K562 (cell line): ENCODE data around the gene AGRP. TPM values are rescaled to one million over a fixed set of nuclear protein-coding genes. Genes with fewer than 3 reads are reported as not detected.

Source experiments
- ATAC-seq: fragments of 200-7000 bp; cut with Tn5 transposase; 3 replicates; pipeline ENCODE4 v1.9.1; 2020; ENCODE audit warnings: moderate library complexity
- Bru-seq: library from RNA; stranded (reverse); fragments of 400-500 nt; gene quantifications from one replicate; lab custom pipeline; 2021; lab: Mats Ljungman, UMichigan
- BruChase-seq, 2 experiments: library from RNA; stranded (reverse); fragments of 400-500 nt; gene quantifications; one replicate each; lab custom pipeline; 2021; lab: Mats Ljungman, UMichigan
- BruUV-seq: library from RNA; stranded (reverse); fragments of 400-500 nt; replicated peaks from 2 replicates; lab custom pipeline; 2021; lab: Mats Ljungman, UMichigan
- CTCF ChIA-PET: fragments of 300-600 bp; formaldehyde crosslinking; extraction: SDS; loops from one replicate; lab custom pipeline; 2021; ENCODE audit warnings: low intra/inter-chr PET ratio; lab: Yijun Ruan, JAX
- POLR2A ChIA-PET: fragments of 300-600, 350-650 bp; sonication (Branson Sonifier 250); formaldehyde crosslinking; extraction: SDS; loops from one replicate; lab custom pipeline; 2021; ENCODE audit warnings: antibody characterized with exemption, inconsistent platforms; lab: Yijun Ruan, JAX
- DNase-seq, 4 experiments: peaks; one replicate each; pipeline versions ENCODE4 v3.0.0 to v3.0.0-alpha.2; 2011 to 2018; ENCODE audit warnings: low spot score in 3 of 4, mixed read lengths in 3 of 4; ENCODE audit errors: extremely low read depth in 1 of 4
- FAIRE-seq: peaks from 2 replicates; lab custom pipeline; 2011; peaks lifted over from hg19 to GRCh38; lab: Jason Lieb, UNC
- H2AFZ ChIP-seq: 2 replicates; pipeline ENCODE4 v1.6.0; 2011; ENCODE audit warnings: low read depth, low read length, control low read depth, inconsistent platforms
- H3K27ac ChIP-seq: fragments of 200-600 bp; 3 replicates; pipeline ENCODE4 v1.8.0; 2011; ENCODE audit warnings: low read depth, mild to moderate bottlenecking, control low read depth, inconsistent platforms, low read length, moderate library complexity, mixed read lengths; ENCODE audit errors: extremely low read depth
- H3K27me3 ChIP-seq, 2 experiments: fragments of 300-600 bp in 1 of 2; 2 replicates in 1 of 2; 3 replicates in 1 of 2; pipeline versions ENCODE4 v1.6.0 to v1.8.0; 2011; ENCODE audit warnings: inconsistent platforms in 2 of 2, low read length in 2 of 2, mild to moderate bottlenecking in 1 of 2, mixed read lengths in 1 of 2, moderate library complexity in 1 of 2; ENCODE audit not compliant: control insufficient read depth in 2 of 2, insufficient read depth in 2 of 2
- H3K36me3 ChIP-seq: fragments of 300-600 bp; 3 replicates; pipeline ENCODE4 v1.8.0; 2011; ENCODE audit warnings: mild to moderate bottlenecking, low read length, inconsistent platforms; ENCODE audit not compliant: control insufficient read depth, insufficient read depth
- H3K4me1 ChIP-seq, 2 experiments: fragments of 200-600 bp in 1 of 2; replicated peaks in 1 of 2; 2 replicates in 1 of 2; 3 replicates in 1 of 2; pipeline versions ENCODE4 v1.5.1 to v1.8.0; 2011; ENCODE audit warnings: inconsistent platforms in 2 of 2, low read length in 2 of 2, mild to moderate bottlenecking in 1 of 2, mixed read lengths in 1 of 2, moderate library complexity in 1 of 2; ENCODE audit not compliant: control insufficient read depth in 2 of 2, insufficient read depth in 2 of 2
- H3K4me2 ChIP-seq: 2 replicates; pipeline ENCODE4 v1.6.1; 2011; ENCODE audit warnings: low read length, control low read depth, inconsistent platforms, mixed read lengths; ENCODE audit not compliant: insufficient read depth
- H3K4me3 ChIP-seq: fragments of 200-600 bp; sonication (generic), shearing (Covaris generic); 2 replicates; pipeline ENCODE4 v1.5.1; 2016; ENCODE audit warnings: control low read depth, inconsistent platforms
- H3K79me2 ChIP-seq: fragments of 200-600 bp; 3 replicates; pipeline ENCODE4 v1.8.0; 2011; ENCODE audit warnings: low read length, inconsistent platforms; ENCODE audit not compliant: control insufficient read depth, insufficient read depth
- H3K9ac ChIP-seq, 2 experiments: 2 replicates each; pipeline versions ENCODE4 v1.6.0 to v1.6.1; 2011; ENCODE audit warnings: low read depth in 2 of 2, low read length in 2 of 2, control low read depth in 1 of 2, inconsistent platforms in 1 of 2, mild to moderate bottlenecking in 1 of 2, mixed read lengths in 1 of 2; ENCODE audit not compliant: insufficient read depth in 1 of 2
- H3K9me1 ChIP-seq: one replicate; pipeline ENCODE4 v1.6.0; 2011; ENCODE audit warnings: inconsistent platforms, mild to moderate bottlenecking, low read length, moderate library complexity; ENCODE audit not compliant: control insufficient read depth, insufficient read depth
- H3K9me3 ChIP-seq: replicated peaks from 2 replicates; pipeline ENCODE4 v1.5.1; 2011; ENCODE audit warnings: low read depth, low read length, inconsistent platforms; ENCODE audit not compliant: control insufficient read depth, insufficient read depth
- H4K20me1 ChIP-seq: replicated peaks from 2 replicates; pipeline ENCODE4 v1.6.1; 2011; ENCODE audit warnings: low read length, inconsistent platforms, mixed read lengths; ENCODE audit not compliant: control insufficient read depth, insufficient read depth
- CGGBP1 ChIP-seq: fragments of 250-450 bp; sonication (Bioruptor Pico); IDR thresholded peaks from 2 replicates; pipeline ENCODE4 v1.9.0; 2021; ENCODE audit warnings: mild to moderate bottlenecking
- STAT6 ChIP-seq: sonication (generic); formaldehyde crosslinking; IDR thresholded peaks from 2 replicates; pipeline ENCODE4 v1.8.1; 2023; ENCODE audit warnings: mild to moderate bottlenecking, missing genetic modification reagents
- ZC3H4 ChIP-seq: sonication (generic); formaldehyde crosslinking; IDR thresholded peaks from 2 replicates; pipeline ENCODE4 v1.9.0; 2021; ENCODE audit warnings: missing genetic modification reagents, borderline replicate concordance
- ZFX ChIP-seq: sonication (generic); formaldehyde crosslinking; IDR thresholded peaks from 2 replicates; pipeline ENCODE4 v1.8.0; 2022; ENCODE audit warnings: mild to moderate bottlenecking, missing genetic modification reagents, moderate library complexity
- WGBS: fragments of 100-300 bp; shearing (Covaris generic); methylation state at CpG from one replicate; pipeline ENCODE4 v1.1.6; 2016; ENCODE audit warnings: low coverage, mixed read lengths; ENCODE audit not compliant: insufficient coverage; ENCODE audit errors: missing lambda C conversion rate; 5-methylcytosine and 5-hydroxymethylcytosine counted together
- in situ Hi-C: fragments of 300-500 bp; cut with MboI; formaldehyde crosslinking; loops from 4 replicates; pipeline ENCODE4 v1.15.0; 2018; ENCODE audit warnings: inconsistent platforms, mixed read lengths
- intact Hi-C: fragments of 100-400 bp; cut with micrococcal nuclease; formaldehyde crosslinking; loops from 2 replicates; pipeline ENCODE4 v1.14.2; 2022
- long read RNA-seq, 3 experiments: library from polyadenylated mRNA in 2 of 3; library from RNA in 1 of 3; unstranded in 2 of 3; stranded (forward) in 1 of 3; transcript quantifications; one replicate each; pipeline ENCODE4 v2.0.0, GENCODE V29; 2019 to 2022
- polyA minus RNA-seq, 3 experiments: library from RNA; depleted of rRNA, polyadenylated mRNA; stranded (reverse); fragments of >200 nt; gene quantifications; 2 replicates each; pipeline ENCODE4 v1.2.3, GENCODE V29; 2011
- polyA plus RNA-seq, 8 experiments: library from polyadenylated mRNA; depleted of rRNA in 4 of 8; stranded (reverse) in 5 of 8; unstranded in 3 of 8; fragments of >200 nt; fragmentation: Nextera tagmentation in 2 of 8; fragmentation: Illumina TruSeq in 1 of 8; extraction: Ambion mirVana in 2 of 8; extraction: Trizol in 1 of 8; gene quantifications; 2 replicates each; pipeline versions ENCODE4 v1.2.1 to v1.2.3, GENCODE V29; 2011 to 2014; ENCODE audit warnings: inconsistent platforms in 1 of 8, missing spikeins in 1 of 8
- total RNA-seq, 7 experiments: library from RNA; depleted of rRNA in 6 of 7; stranded (reverse); fragments of >200 nt in 6 of 7; fragmentation: Illumina TruSeq in 2 of 7; extraction: Trizol in 2 of 7; gene quantifications; 2 replicates each; pipeline versions ENCODE4 v1.2.1 to v1.2.3, GENCODE V29; 2011 to 2021; ENCODE audit warnings: low replicate concordance in 1 of 7

The AGRP gene, protein sequence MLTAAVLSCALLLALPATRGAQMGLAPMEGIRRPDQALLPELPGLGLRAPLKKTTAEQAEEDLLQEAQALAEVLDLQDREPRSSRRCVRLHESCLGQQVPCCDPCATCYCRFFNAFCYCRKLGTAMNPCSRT
- not detected in 2 replicates for total RNA-seq (2011; cell fraction: chromatin; rRNA removed; ENCODE audit: low replicate concordance)
- not detected in 2 replicates for total RNA-seq (2011; cell fraction: nucleolus; rRNA removed)
- total RNA-seq (2011; cell fraction: nucleoplasm; rRNA removed): not detected in 2 replicates
- not detected in 2 replicates for total RNA-seq (2014; rRNA removed)
- total RNA-seq (2014; rRNA removed; fragmentation: Illumina TruSeq; extraction: Trizol): not detected in 2 replicates
- not detected in 2 replicates for total RNA-seq (2015; rRNA removed; fragmentation: Illumina TruSeq; extraction: Trizol)
- total RNA-seq (2021): not detected in 2 replicates
- polyA plus RNA-seq (2011; rRNA removed): not detected in 2 replicates
- not detected in 2 replicates for polyA plus RNA-seq (2011; cell fraction: cytosol; rRNA removed)
- not detected in 2 replicates for polyA plus RNA-seq (2011; cell fraction: nucleus; rRNA removed)
- not detected in 2 replicates for polyA plus RNA-seq (2012)
- not detected in 2 replicates for polyA plus RNA-seq (2014; fragmentation: Illumina TruSeq; extraction: Trizol)
- not detected for polyA plus RNA-seq (2014; fragmentation: Nextera tagmentation; extraction: Ambion mirVana)
- polyA plus RNA-seq (2014; rRNA removed): not detected in 2 replicates
- polyA minus RNA-seq (2011; rRNA and poly(A)+ RNA removed): not detected in 2 replicates
- not detected in 2 replicates for polyA minus RNA-seq (2011; cell fraction: cytosol; rRNA and poly(A)+ RNA removed)
- polyA minus RNA-seq (2011; cell fraction: nucleus; rRNA and poly(A)+ RNA removed): not detected in 2 replicates
- Bru-seq, nascent RNA: not detected
- BruChase-seq, experiment 1, labeled RNA remaining after a 2-hour chase: not detected
- BruChase-seq, experiment 2, labeled RNA remaining after a 6-hour chase: not detected
- long read RNA-seq, experiment 1: 0 reads
- long read RNA-seq, experiment 2: 0 reads
- long read RNA-seq, experiment 3: 0 reads

DNA sequence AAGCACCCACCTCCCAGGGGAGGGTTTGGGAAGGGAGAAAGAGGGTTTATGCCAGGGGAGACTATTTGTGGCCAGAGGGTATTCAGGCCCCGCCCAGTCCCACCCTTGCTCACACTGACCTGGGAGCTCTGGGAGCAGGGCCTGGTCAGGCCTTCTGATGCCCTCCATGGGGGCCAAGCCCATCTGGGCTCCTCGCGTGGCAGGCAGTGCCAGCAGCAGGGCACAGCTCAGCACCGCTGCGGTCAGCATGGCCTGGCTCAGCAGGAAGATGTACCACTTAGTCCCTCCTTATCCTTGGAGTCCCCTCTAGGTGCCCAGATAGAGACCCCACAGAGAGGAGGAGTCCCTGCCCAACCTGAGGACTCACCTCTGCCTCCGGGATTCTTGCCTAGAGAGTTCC is at the start of gene AGRP:
AGRP (minus strand) TSS at position 398 of the 400 bp plus-strand sequence; CDS start at position 249, 149 bp downstream.
- TF ChIP-seq CGGBP1 (CRISPR knock-in tag): no peak
- 0 out of 2 replicates have a peak, but pooled peaks have one; percentile 18 for TF ChIP-seq ZFX (CRISPR knock-in tag)
- TF ChIP-seq STAT6 (CRISPR knock-in tag): no peak
- 0 out of 2 replicates have a peak, but pooled peaks have one; percentile 37 for TF ChIP-seq ZC3H4 (CRISPR knock-in tag)
- TF ChIP-seq, all 486 proteins: peak for 2
- 98% methylated on average over 6 of the region's 6 CpGs for WGBS
- no TSS peak for BruUV-seq
- Histone ChIP-seq H3K9me1 (no peaks in the 10 kb centered on the region), H3K4me3 (no peak within 1 kb of the TSS), H3K9ac (peak within 1 kb of the TSS; percentile 89 to 91; a peak in 3 of 4 replicates), H4K20me1 (no peaks in the 10 kb centered on the region), H3K9me3 (no peaks in the 10 kb centered on the region), H3K79me2 (peaks cover 40% of the 10 kb centered on the region), H3K36me3 (peaks cover 7% of the 10 kb centered on the region; the same call in 2 of the 3 replicates), H3K4me2 (peak within 1 kb of the TSS; percentile 99), H3K27me3 (no peaks in the 10 kb centered on the region), H2AFZ (peak within 1 kb of the TSS; percentile 95), H3K27ac (no peak within 1 kb of the TSS; the same call in 2 of the 3 replicates), H3K4me1 (peaks cover 22 to 31% of the 10 kb centered on the region in 2 experiments)
- intact Hi-C loops: no loop called here
- ChIA-PET POLR2A (interaction anchor here (1.0 kb wide), 1 partner anchor 33 kb away, joined by 3 read pairs; no protein-coding TSS in a partner anchor), CTCF (interaction anchor here (1.1 kb wide), 1 partner anchor 38 kb away, joined by 3 read pairs; no protein-coding TSS in a partner anchor)
- in situ Hi-C loops: no loop called here
- FAIRE-seq (no peak), DNase-seq (no peak), ATAC-seq (no peak)
